DND-41 (cell line): ENCODE measurements around the gene SERHL2.
"Not testable (repeated sequence)": the region's sequence is repeated elsewhere in the genome, so short reads cannot be mapped to it uniquely, and the experiment has no call there.

Experiments used
- EZH2 ChIP-seq: IDR thresholded peaks from 3 replicates; pipeline ENCODE4 v1.6.1; 2012; ENCODE audit warnings: borderline replicate concordance, low read depth, mild to moderate bottlenecking, moderate library complexity, low read length, inconsistent platforms; ENCODE audit not compliant: severe bottlenecking
- TF ChIP-seq, protein P1 (sequence below): IDR thresholded peaks from 2 replicates; pipeline ENCODE4 v1.5.1; 2012; ENCODE audit warnings: borderline replicate concordance, low read length, moderate library complexity, mild to moderate bottlenecking; ENCODE audit not compliant: poor library complexity, severe bottlenecking; ENCODE audit errors: extremely low read depth

DNA sequence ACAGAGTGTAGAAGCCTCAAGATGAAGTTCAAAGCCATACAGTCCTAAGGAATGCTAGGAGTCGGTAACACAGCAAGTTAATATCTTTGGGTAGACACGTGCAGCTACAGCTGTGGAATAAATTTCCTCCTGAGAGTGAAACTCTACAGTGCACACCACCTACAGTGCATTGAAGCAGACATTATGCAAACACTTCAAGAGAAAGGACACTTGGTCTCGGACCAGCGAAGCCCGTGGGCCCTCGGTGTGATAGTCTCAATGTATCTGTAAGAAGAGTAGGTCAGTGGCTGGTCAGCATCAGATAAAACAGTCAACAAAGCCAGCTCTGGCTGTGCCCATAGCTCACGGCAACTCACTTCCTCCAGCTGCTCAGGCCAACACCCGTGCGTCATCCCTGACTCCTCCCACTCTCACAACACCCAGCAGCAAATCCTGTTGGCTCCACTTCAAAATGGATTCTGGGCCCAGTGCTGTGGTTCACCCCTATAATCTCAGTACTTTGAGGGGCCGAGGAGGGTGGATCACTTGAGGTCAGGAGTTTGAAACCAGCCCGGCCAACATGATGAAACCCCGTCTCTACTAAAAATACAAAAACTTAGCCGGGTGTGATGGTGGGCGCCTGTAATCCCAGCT, 16.4 kb upstream of the SERHL2 start:
- TF ChIP-seq, protein P1, sequence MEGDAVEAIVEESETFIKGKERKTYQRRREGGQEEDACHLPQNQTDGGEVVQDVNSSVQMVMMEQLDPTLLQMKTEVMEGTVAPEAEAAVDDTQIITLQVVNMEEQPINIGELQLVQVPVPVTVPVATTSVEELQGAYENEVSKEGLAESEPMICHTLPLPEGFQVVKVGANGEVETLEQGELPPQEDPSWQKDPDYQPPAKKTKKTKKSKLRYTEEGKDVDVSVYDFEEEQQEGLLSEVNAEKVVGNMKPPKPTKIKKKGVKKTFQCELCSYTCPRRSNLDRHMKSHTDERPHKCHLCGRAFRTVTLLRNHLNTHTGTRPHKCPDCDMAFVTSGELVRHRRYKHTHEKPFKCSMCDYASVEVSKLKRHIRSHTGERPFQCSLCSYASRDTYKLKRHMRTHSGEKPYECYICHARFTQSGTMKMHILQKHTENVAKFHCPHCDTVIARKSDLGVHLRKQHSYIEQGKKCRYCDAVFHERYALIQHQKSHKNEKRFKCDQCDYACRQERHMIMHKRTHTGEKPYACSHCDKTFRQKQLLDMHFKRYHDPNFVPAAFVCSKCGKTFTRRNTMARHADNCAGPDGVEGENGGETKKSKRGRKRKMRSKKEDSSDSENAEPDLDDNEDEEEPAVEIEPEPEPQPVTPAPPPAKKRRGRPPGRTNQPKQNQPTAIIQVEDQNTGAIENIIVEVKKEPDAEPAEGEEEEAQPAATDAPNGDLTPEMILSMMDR = not testable (repeated sequence)
- not testable (repeated sequence) for TF ChIP-seq EZH2
